Retina (tissue), 1 donor: Measurements from ENCODE around the gene GZMM.

Source experiments
- DNase-seq: peaks from one replicate; pipeline ENCODE4 v3.0.0-alpha.2; 2016

GZMM gene

GRCh38 chr19:512547-513365 is 31.1 kb upstream of the GZMM start:
- peak; percentile 81 for DNase-seq

GRCh38 chr19:513368-514165 is 30.3 kb upstream of the GZMM start:
- no peak for DNase-seq

GRCh38 chr19:514166-514663 is 29.6 kb upstream of the GZMM start:
- DNase-seq = no peak

- DNase-seq = peak; percentile 35
Measured at GRCh38 chr19:517721-518597, 25.9 kb upstream of the GZMM start.

GRCh38 chr19:518598-519231 is 25.1 kb upstream of the GZMM start:
- peak; percentile 81 for DNase-seq

GRCh38 chr19:519449-519865 is 24.4 kb upstream of the GZMM start:
- no peak for DNase-seq

GRCh38 chr19:522726-523125 is 21.1 kb upstream of the GZMM start:
- no peak for DNase-seq

GRCh38 chr19:524062-524674 is 19.7 kb upstream of the GZMM start:
- no peak for DNase-seq

GRCh38 chr19:525029-525428 is 18.8 kb upstream of the GZMM start:
- DNase-seq = no peak

- no peak for DNase-seq
Measured at GRCh38 chr19:525857-526419, 17.9 kb upstream of the GZMM start.

GRCh38 chr19:530134-531008 is 13.5 kb upstream of the GZMM start:
- no peak for DNase-seq

GRCh38 chr19:531009-531752 is 12.7 kb upstream of the GZMM start:
- DNase-seq = peak; percentile 91

- DNase-seq = peak; percentile 62
Measured at GRCh38 chr19:531753-532560, 11.9 kb upstream of the GZMM start, which contains the start of gene CDC34. TSS of gene CDC34 (plus strand) at chr19:531760. CDS start at chr19:531932, 172 bp downstream.

GRCh38 chr19:532561-533363 is 11.1 kb upstream of the GZMM start:
- DNase-seq = peak; percentile 88

- no peak for DNase-seq
Measured at GRCh38 chr19:533364-534058, 10.3 kb upstream of the GZMM start.

GRCh38 chr19:534088-534487 is 9.8 kb upstream of the GZMM start:
- no peak for DNase-seq
